Measurements from ENCODE around the gene CHRM3. TPM values are rescaled to one million over a fixed set of nuclear protein-coding genes. Genes with fewer than 3 reads are reported as not detected.

The CHRM3 gene
- total and polyA plus RNA-seq, 8 donors = 0.92 to 222 (median 4.6) TPM

DNA sequence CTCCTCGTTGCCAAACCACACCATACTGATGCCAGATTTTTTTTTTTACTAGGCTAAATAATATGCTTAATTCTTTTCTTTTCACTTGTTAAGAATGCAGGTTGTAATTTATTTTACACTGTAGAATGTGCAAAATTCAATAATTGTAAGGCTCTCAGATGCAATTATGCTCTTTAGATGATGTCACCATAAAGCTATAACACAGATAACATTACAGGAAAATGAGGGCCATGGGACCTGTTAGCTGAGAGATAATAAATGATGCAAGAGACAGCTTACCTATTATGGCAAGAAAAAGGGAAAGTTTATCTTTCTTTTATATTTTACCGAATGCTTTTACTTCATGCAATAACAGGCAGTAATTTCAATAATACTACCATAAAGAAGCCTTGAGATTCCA is 35.4 kb downstream of the CHRM3 start:
- DNase-seq = no peak
- WGBS, 5 donors = 34 to 41% (median 40%) methylated on average over 2 of the region's 2 CpGs

GRCh38 chr1:239422818-239423217 is 36.5 kb downstream of the CHRM3 start:
- intact Hi-C loops (cut with DNase I; ENCODE audit: low total_unique reads) = no loop called here
- 72 to 84% (median 78%) methylated on average over 3 of the region's 3 CpGs for WGBS, 5 donors
- no peak for TF ChIP-seq POLR2AphosphoS5 (IDR thresholded peaks at IDR 0.05)
- TF ChIP-seq EP300 (IDR thresholded peaks at IDR 0.05) = no peak
- TF ChIP-seq, protein P1, sequence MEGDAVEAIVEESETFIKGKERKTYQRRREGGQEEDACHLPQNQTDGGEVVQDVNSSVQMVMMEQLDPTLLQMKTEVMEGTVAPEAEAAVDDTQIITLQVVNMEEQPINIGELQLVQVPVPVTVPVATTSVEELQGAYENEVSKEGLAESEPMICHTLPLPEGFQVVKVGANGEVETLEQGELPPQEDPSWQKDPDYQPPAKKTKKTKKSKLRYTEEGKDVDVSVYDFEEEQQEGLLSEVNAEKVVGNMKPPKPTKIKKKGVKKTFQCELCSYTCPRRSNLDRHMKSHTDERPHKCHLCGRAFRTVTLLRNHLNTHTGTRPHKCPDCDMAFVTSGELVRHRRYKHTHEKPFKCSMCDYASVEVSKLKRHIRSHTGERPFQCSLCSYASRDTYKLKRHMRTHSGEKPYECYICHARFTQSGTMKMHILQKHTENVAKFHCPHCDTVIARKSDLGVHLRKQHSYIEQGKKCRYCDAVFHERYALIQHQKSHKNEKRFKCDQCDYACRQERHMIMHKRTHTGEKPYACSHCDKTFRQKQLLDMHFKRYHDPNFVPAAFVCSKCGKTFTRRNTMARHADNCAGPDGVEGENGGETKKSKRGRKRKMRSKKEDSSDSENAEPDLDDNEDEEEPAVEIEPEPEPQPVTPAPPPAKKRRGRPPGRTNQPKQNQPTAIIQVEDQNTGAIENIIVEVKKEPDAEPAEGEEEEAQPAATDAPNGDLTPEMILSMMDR (IDR thresholded peaks at IDR 0.05) = no peak
- TF ChIP-seq POLR2A (IDR thresholded peaks at IDR 0.05) = no peak
- no peak for DNase-seq
- H3K36me3 ChIP-seq = no peaks in the 10 kb centered on the region
- H3K27ac ChIP-seq = no peak overlapping the region
- H3K27me3 ChIP-seq = no peaks in the 10 kb centered on the region
- no peak overlapping the region for H3K4me3 ChIP-seq
- peaks cover 0 to 24% (median 11%) of the 10 kb centered on the region in 4 donors for H3K4me1 ChIP-seq
- no peaks in the 10 kb centered on the region for H3K9me3 ChIP-seq

More for the DNA sequence above, 35.4 kb downstream of the CHRM3 start:
- Histone ChIP-seq H3K27me3 (no peaks in the 10 kb centered on the region), H3K9me3 (no peaks in the 10 kb centered on the region), H3K27ac (no peak overlapping the region), H3K4me1 (peaks cover 0 to 28% (median 12%) of the 10 kb centered on the region in 4 donors), H3K4me3 (no peak overlapping the region), H3K36me3 (no peaks in the 10 kb centered on the region)
- intact Hi-C loops (cut with DNase I; ENCODE audit: low total_unique reads) = no loop called here
- TF ChIP-seq EP300 (IDR thresholded peaks at IDR 0.05) = no peak
- TF ChIP-seq POLR2A (IDR thresholded peaks at IDR 0.05) = no peak
- TF ChIP-seq, protein P1 (IDR thresholded peaks at IDR 0.05) = no peak
- no peak for TF ChIP-seq POLR2AphosphoS5 (IDR thresholded peaks at IDR 0.05)

DNA sequence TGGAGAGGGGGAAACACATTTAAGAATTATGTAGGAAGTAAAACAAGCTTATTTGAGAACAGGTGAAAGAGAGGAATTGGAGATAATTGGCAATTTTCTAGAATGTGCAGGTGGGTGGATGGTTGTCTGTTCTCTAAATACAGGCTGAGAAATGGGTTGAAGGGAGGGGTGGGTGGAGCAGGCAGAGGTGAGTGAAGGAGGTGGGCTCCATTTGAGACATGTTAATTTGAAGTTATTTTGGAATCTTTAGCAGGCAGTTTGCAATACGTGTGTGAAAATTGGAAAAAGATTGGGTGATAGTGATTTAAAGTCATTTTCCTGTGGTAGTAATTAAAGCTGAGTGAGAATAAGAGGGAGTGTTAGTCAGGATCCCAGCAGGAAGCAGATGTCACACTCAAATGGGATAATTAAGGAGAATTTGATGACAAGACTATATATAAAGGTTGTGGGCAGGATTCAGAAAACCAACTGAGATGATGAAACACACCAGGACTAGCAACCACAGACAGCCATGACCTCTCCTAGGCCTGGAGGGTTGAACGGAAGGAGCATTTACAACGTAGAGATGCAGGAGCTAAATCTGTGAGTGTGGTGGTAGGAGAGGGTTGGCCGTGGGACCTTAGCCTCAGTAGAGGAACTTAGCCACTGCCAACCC is 40.6 kb downstream of the CHRM3 start:
- no peak for TF ChIP-seq EP300 (IDR thresholded peaks at IDR 0.05)
- Histone ChIP-seq H3K4me3 (no peak overlapping the region), H3K36me3 (no peaks in the 10 kb centered on the region), H3K27me3 (no peaks in the 10 kb centered on the region), H3K9me3 (no peaks in the 10 kb centered on the region), H3K27ac (no peak overlapping the region), H3K4me1 (peaks cover 0 to 29% (median 8%) of the 10 kb centered on the region in 4 donors)
- DNase-seq = no peak
- intact Hi-C loops (cut with DNase I; ENCODE audit: low total_unique reads) = no loop called here
- 70 to 89% (median 77%) methylated on average over 4 of the region's 4 CpGs for WGBS, 5 donors

- 52 to 70% (median 55%) methylated on average over 3 of the region's 3 CpGs for WGBS, 5 donors
- no peaks in the 10 kb centered on the region for H3K27me3 ChIP-seq
- intact Hi-C loops (cut with DNase I; ENCODE audit: low total_unique reads) = no loop called here
- H3K9me3 ChIP-seq = no peaks in the 10 kb centered on the region
- H3K36me3 ChIP-seq = no peaks in the 10 kb centered on the region
- TF ChIP-seq POLR2AphosphoS5 (IDR thresholded peaks at IDR 0.05) = no peak
- TF ChIP-seq, protein P1 (IDR thresholded peaks at IDR 0.05) = no peak
- no peak for TF ChIP-seq EP300 (IDR thresholded peaks at IDR 0.05)
- TF ChIP-seq POLR2A (IDR thresholded peaks at IDR 0.05) = no peak
- no peak for DNase-seq
- H3K27ac ChIP-seq = no peak overlapping the region
- peaks cover 0 to 21% (median 6%) of the 10 kb centered on the region in 4 donors for H3K4me1 ChIP-seq
- no peak overlapping the region for H3K4me3 ChIP-seq
Observed at GRCh38 chr1:239427712-239428111, 41.3 kb downstream of the CHRM3 start.

GRCh38 chr1:239428120-239428710 is 41.8 kb downstream of the CHRM3 start:
- Histone ChIP-seq H3K27me3 (no peaks in the 10 kb centered on the region), H3K4me3 (no peak overlapping the region), H3K27ac (no peak overlapping the region), H3K4me1 (peaks cover 0 to 21% (median 6%) of the 10 kb centered on the region in 4 donors), H3K36me3 (no peaks in the 10 kb centered on the region), H3K9me3 (no peaks in the 10 kb centered on the region)
- intact Hi-C loops (cut with DNase I; ENCODE audit: low total_unique reads) = no loop called here
- WGBS, 5 donors = 70 to 75% (median 72%) methylated on average over 4 of the region's 4 CpGs
- no peak for DNase-seq
- TF ChIP-seq, protein P1 (IDR thresholded peaks at IDR 0.05) = no peak
- no peak for TF ChIP-seq EP300 (IDR thresholded peaks at IDR 0.05)
- TF ChIP-seq POLR2A (IDR thresholded peaks at IDR 0.05) = no peak
- TF ChIP-seq POLR2AphosphoS5 (IDR thresholded peaks at IDR 0.05) = no peak
